Loucy (cell line): ENCODE measurements around the gene RAB6C.
"Not testable (repeated sequence)": the region's sequence is repeated elsewhere in the genome, so short reads cannot be mapped to it uniquely, and the experiment has no call there.

Experiments
- H2AFZ ChIP-seq: fragments of 200-600 bp; sonication (generic); 2 replicates; pipeline ENCODE4 v1.6.0; 2016; ENCODE audit warnings: antibody characterized with exemption, mild to moderate bottlenecking, low read length, moderate library complexity
- H3F3A ChIP-seq: fragments of 200-600 bp; 2 replicates; pipeline ENCODE4 v1.6.0; 2016; ENCODE audit warnings: antibody characterized with exemption, low read depth, mild to moderate bottlenecking
- H3K27me3 ChIP-seq: fragments of 200-600 bp; sonication (generic); 2 replicates; pipeline ENCODE4 v1.6.1; 2014; ENCODE audit warnings: low read length, mild to moderate bottlenecking; ENCODE audit not compliant: insufficient read depth, poor library complexity, severe bottlenecking
- H3K36me3 ChIP-seq: fragments of 200-600 bp; sonication (generic); 2 replicates; pipeline ENCODE4 v1.6.1; 2016; ENCODE audit warnings: low read length; ENCODE audit not compliant: insufficient read depth
- H3K4me1 ChIP-seq: fragments of 200-600 bp; sonication (generic); 2 replicates; pipeline ENCODE4 v1.5.1; 2014; ENCODE audit warnings: low read length, mild to moderate bottlenecking; ENCODE audit not compliant: insufficient read depth, poor library complexity, severe bottlenecking
- H3K4me2 ChIP-seq: fragments of 200-600 bp; sonication (generic); 2 replicates; pipeline ENCODE4 v1.6.0; 2014; ENCODE audit warnings: antibody characterized with exemption, low read length, low read depth, mild to moderate bottlenecking; ENCODE audit not compliant: poor library complexity, severe bottlenecking
- H3K4me3 ChIP-seq: fragments of 200-600 bp; sonication (generic); 2 replicates; pipeline ENCODE4 v1.5.1; 2014; ENCODE audit warnings: low read length, mild to moderate bottlenecking, mixed read lengths; ENCODE audit not compliant: poor library complexity, severe bottlenecking
- H3K79me2 ChIP-seq: fragments of 200-600 bp; sonication (generic); 2 replicates; pipeline ENCODE4 v1.6.1; 2014; ENCODE audit warnings: low read length; ENCODE audit not compliant: insufficient read depth
- H3K9ac ChIP-seq: fragments of 200-600 bp; sonication (generic); 2 replicates; pipeline ENCODE4 v1.6.0; 2014; ENCODE audit warnings: mild to moderate bottlenecking, low read depth, low read length, moderate library complexity; ENCODE audit not compliant: poor library complexity, severe bottlenecking
- H3K9me2 ChIP-seq: fragments of 200-600 bp; sonication (generic); replicated peaks from 2 replicates; pipeline ENCODE4 v1.6.1; 2016; ENCODE audit warnings: low read depth, low read length, mixed read lengths
- H3K9me3 ChIP-seq: fragments of 200-600 bp; sonication (generic); 2 replicates; pipeline ENCODE4 v1.6.1; 2014; ENCODE audit warnings: mild to moderate bottlenecking, antibody characterized with exemption, low read length, low read depth; ENCODE audit not compliant: insufficient read depth
- H4K20me1 ChIP-seq: fragments of 200-600 bp; sonication (generic); 2 replicates; pipeline ENCODE4 v1.6.0; 2014; ENCODE audit warnings: antibody characterized with exemption, low read length, mild to moderate bottlenecking; ENCODE audit not compliant: insufficient read depth, poor library complexity, severe bottlenecking
- CTCF ChIP-seq: fragments of 200-600 bp; sonication (generic); conservative IDR thresholded peaks from 2 replicates; pipeline ENCODE4 v1.5.1; 2014; ENCODE audit warnings: mild to moderate bottlenecking, antibody characterized with exemption, low read length
- EZH2phosphoT487 ChIP-seq: fragments of 200-600 bp; IDR thresholded peaks from 2 replicates; pipeline ENCODE4 v1.6.1; 2018; ENCODE audit warnings: antibody characterized with exemption, mild to moderate bottlenecking, moderate library complexity, borderline replicate concordance

The RAB6C gene

GRCh38 chr2:129935118-129935517, 44.3 kb upstream of the RAB6C start:
- H3K4me2 ChIP-seq: no peak overlapping the region
- H3K9me2 ChIP-seq: no peaks in the 10 kb centered on the region
- H2AFZ ChIP-seq: no peak overlapping the region
- H3K4me3 ChIP-seq: no peak overlapping the region
- no peaks in the 10 kb centered on the region for H3K4me1 ChIP-seq
- no peaks in the 10 kb centered on the region for H3F3A ChIP-seq
- H3K27me3 ChIP-seq: no peaks in the 10 kb centered on the region
- no peaks in the 10 kb centered on the region for H3K36me3 ChIP-seq
- H4K20me1 ChIP-seq: no peaks in the 10 kb centered on the region
- TF ChIP-seq EZH2phosphoT487 (no peak), CTCF (no peak)
- H3K9me3 ChIP-seq: no peaks in the 10 kb centered on the region
- H3K9ac ChIP-seq: no peak overlapping the region
- no peaks in the 10 kb centered on the region for H3K79me2 ChIP-seq

- Histone ChIP-seq H3K4me3 (no peak overlapping the region), H3K9me2 (no peaks in the 10 kb centered on the region), H3K4me2 (no peak overlapping the region), H3K9me3 (no peaks in the 10 kb centered on the region), H3K36me3 (no peaks in the 10 kb centered on the region), H3K79me2 (no peaks in the 10 kb centered on the region), H2AFZ (no peak overlapping the region), H3K9ac (no peak overlapping the region), H4K20me1 (no peaks in the 10 kb centered on the region), H3F3A (no peaks in the 10 kb centered on the region), H3K4me1 (no peaks in the 10 kb centered on the region), H3K27me3 (no peaks in the 10 kb centered on the region)
- TF ChIP-seq EZH2phosphoT487 (no peak), CTCF (peak; percentile 64)
Measured at GRCh38 chr2:129936334-129936934, 43.0 kb upstream of the RAB6C start.

GRCh38 chr2:129938850-129939471, 40.5 kb upstream of the RAB6C start:
- not testable (repeated sequence) for H3K4me2 ChIP-seq, H3K79me2 ChIP-seq, H2AFZ ChIP-seq

GRCh38 chr2:129943456-129943855, 36.0 kb upstream of the RAB6C start:
- H3K4me1 ChIP-seq, H4K20me1 ChIP-seq, H3K4me2 ChIP-seq: not testable (repeated sequence)

More at GRCh38 chr2:129938850-129939471, 40.5 kb upstream of the RAB6C start:
- H3K9ac ChIP-seq, H3F3A ChIP-seq, H3K4me1 ChIP-seq, H3K36me3 ChIP-seq, H3K4me3 ChIP-seq, H3K9me2 ChIP-seq, H3K9me3 ChIP-seq, H4K20me1 ChIP-seq, H3K27me3 ChIP-seq: not testable (repeated sequence)

More at GRCh38 chr2:129943456-129943855, 36.0 kb upstream of the RAB6C start:
- not testable (repeated sequence) for H3K4me3 ChIP-seq, H3K9ac ChIP-seq, H3F3A ChIP-seq, H3K79me2 ChIP-seq, H3K9me2 ChIP-seq, H2AFZ ChIP-seq, H3K36me3 ChIP-seq, H3K27me3 ChIP-seq, H3K9me3 ChIP-seq
